GM23338 (cell line): ENCODE measurements around the gene ZRANB2. TPM values are rescaled to one million over a fixed set of nuclear protein-coding genes. Genes with fewer than 3 reads are reported as not detected.

Experiments
- ATAC-seq: fragments of 200-7000 bp; cut with Tn5 transposase; 3 replicates; pipeline ENCODE4 v1.9.1; 2020
- DNase-seq: peaks from one replicate; pipeline ENCODE4 v3.0.0-alpha.2; 2015; ENCODE audit warnings: low spot score
- H2AFZ ChIP-seq: fragments of 200-600 bp; sonication (generic); 2 replicates; pipeline ENCODE4 v1.8.0; 2016; ENCODE audit warnings: antibody characterized with exemption, mild to moderate bottlenecking, moderate library complexity
- H3F3A ChIP-seq: fragments of 200-600 bp; sonication (generic); replicated peaks from 2 replicates; pipeline ENCODE4 v1.8.0; 2017; ENCODE audit warnings: antibody characterized with exemption, mixed run types, low read depth
- H3K27ac ChIP-seq: fragments of 200-600 bp; sonication (generic); 2 replicates; pipeline ENCODE4 v1.6.1; 2016; ENCODE audit warnings: low read depth
- H3K27me3 ChIP-seq: fragments of 200-600 bp; sonication (generic); 2 replicates; pipeline ENCODE4 v1.8.0; 2016; ENCODE audit warnings: mild to moderate bottlenecking, mixed run types, moderate library complexity; ENCODE audit not compliant: insufficient read depth
- H3K36me3 ChIP-seq: fragments of 200-600 bp; sonication (generic); 2 replicates; pipeline ENCODE4 v1.8.0; 2016; ENCODE audit warnings: mild to moderate bottlenecking; ENCODE audit not compliant: insufficient read depth
- H3K4me1 ChIP-seq: fragments of 200-600 bp; sonication (generic); 2 replicates; pipeline ENCODE4 v1.8.0; 2016; ENCODE audit warnings: mild to moderate bottlenecking, moderate library complexity; ENCODE audit not compliant: insufficient read depth
- H3K4me2 ChIP-seq: fragments of 200-600 bp; sonication (generic); 2 replicates; pipeline ENCODE4 v1.7.1; 2017; ENCODE audit warnings: mixed run types
- H3K4me3 ChIP-seq: fragments of 200-600 bp; sonication (generic); 2 replicates; pipeline ENCODE4 v1.6.1; 2016; ENCODE audit warnings: mixed run types
- H3K79me2 ChIP-seq: fragments of 200-600 bp; sonication (generic); replicated peaks from 2 replicates; pipeline ENCODE4 v1.8.0; 2017; ENCODE audit warnings: mild to moderate bottlenecking; ENCODE audit not compliant: insufficient read depth
- H3K9me2 ChIP-seq: fragments of 200-600 bp; sonication (generic); 2 replicates; pipeline ENCODE4 v1.8.0; 2017; ENCODE audit not compliant: insufficient read depth
- H4K20me1 ChIP-seq: fragments of 200-600 bp; sonication (generic); replicated peaks from 2 replicates; pipeline ENCODE4 v1.8.0; 2017; ENCODE audit warnings: mild to moderate bottlenecking; ENCODE audit not compliant: insufficient read depth
- H3K27ac Mint-ChIP-seq: 2 replicates; pipeline ENCODE4 v1.8.0; 2020; ENCODE audit warnings: inconsistent platforms, mild to moderate bottlenecking, moderate library complexity, mixed read lengths
- H3K27me3 Mint-ChIP-seq: 3 replicates; pipeline ENCODE4 v1.8.0; 2022; ENCODE audit warnings: low read depth, mild to moderate bottlenecking, moderate library complexity, mixed read lengths, inconsistent platforms; ENCODE audit not compliant: insufficient read depth, poor library complexity
- H3K36me3 Mint-ChIP-seq: 3 replicates; pipeline ENCODE4 v1.8.0; 2021; ENCODE audit warnings: low read depth, mild to moderate bottlenecking, inconsistent platforms, moderate library complexity, mixed read lengths
- H3K4me1 Mint-ChIP-seq: 3 replicates; pipeline ENCODE4 v1.8.0; 2020; ENCODE audit warnings: mild to moderate bottlenecking, inconsistent platforms, mixed read lengths
- H3K4me3 Mint-ChIP-seq: 3 replicates; pipeline ENCODE4 v1.8.0; 2021; ENCODE audit warnings: moderate library complexity, mild to moderate bottlenecking, inconsistent platforms, mixed read lengths
- H3K9me3 Mint-ChIP-seq: 3 replicates; pipeline ENCODE4 v1.8.0; 2020; ENCODE audit warnings: moderate library complexity, mild to moderate bottlenecking, inconsistent platforms, mixed read lengths
- CREB1 ChIP-seq: fragments of 250-450 bp; sonication (Bioruptor Pico); IDR thresholded peaks from 2 replicates; pipeline ENCODE4 v1.5.0; 2020; ENCODE audit warnings: low read depth, mild to moderate bottlenecking, moderate library complexity
- EZH2 ChIP-seq: fragments of 200-600 bp; sonication (generic); IDR thresholded peaks from one replicate; pipeline ENCODE4 v1.8.0; 2017; ENCODE audit warnings: antibody characterized with exemption, mild to moderate bottlenecking, low read depth; ENCODE audit not compliant: unreplicated experiment
- EZH2phosphoT487 ChIP-seq: fragments of 200-600 bp; sonication (generic); IDR thresholded peaks from one replicate; pipeline ENCODE4 v1.8.1; 2018; ENCODE audit warnings: antibody characterized with exemption; ENCODE audit not compliant: unreplicated experiment
- JUNB ChIP-seq: IDR thresholded peaks from one replicate; pipeline ENCODE4 v1.6.1; 2016; ENCODE audit warnings: antibody characterized with exemption; ENCODE audit not compliant: unreplicated experiment
- NANOG ChIP-seq: IDR thresholded peaks from 2 replicates; pipeline ENCODE4 v1.6.1; 2016; ENCODE audit warnings: antibody characterized with exemption, borderline replicate concordance
- STAT1 ChIP-seq: IDR thresholded peaks from one replicate; pipeline ENCODE4 v1.6.1; 2016; ENCODE audit warnings: antibody characterized with exemption; ENCODE audit not compliant: unreplicated experiment
- ZNF114 ChIP-seq: fragments of 250-450 bp; sonication (Bioruptor Pico); IDR thresholded peaks from 2 replicates; pipeline ENCODE4 v1.5.0; 2020; ENCODE audit warnings: mild to moderate bottlenecking, moderate library complexity
- ZNF331 ChIP-seq: fragments of 250-450 bp; sonication (Bioruptor Pico); IDR thresholded peaks from 2 replicates; pipeline ENCODE4 v1.5.0; 2020; ENCODE audit warnings: low read depth, mild to moderate bottlenecking, moderate library complexity
- polyA plus RNA-seq: library from polyadenylated mRNA; unstranded; fragments of >200 nt; fragmentation: Nextera tagmentation; extraction: Ambion mirVana; gene quantifications from 2 replicates; pipeline ENCODE4 v1.2.1, GENCODE V29; 2016
- total RNA-seq: library from RNA; depleted of rRNA; stranded (reverse); fragments of >200 nt; shearing (Covaris generic); gene quantifications from 2 replicates; pipeline ENCODE4 v1.2.3, GENCODE V29; 2014
- TF ChIP-seq, protein P1 (sequence below): IDR thresholded peaks from one replicate; pipeline ENCODE4 v1.6.1; 2018; ENCODE audit warnings: antibody characterized with exemption; ENCODE audit not compliant: unreplicated experiment
- TF ChIP-seq, protein P2 (sequence below), 2 experiments: fragments of 200-600 bp in 1 of 2; sonication (generic) in 1 of 2; conservative IDR thresholded peaks; 2 replicates each; pipeline versions ENCODE4 v1.5.1 to v1.6.1; 2016 to 2017; ENCODE audit warnings: antibody characterized with exemption in 2 of 2, low read depth in 2 of 2, mild to moderate bottlenecking in 2 of 2, moderate library complexity in 1 of 2

Gene ZRANB2
- total and polyA plus RNA-seq, 2 experiments from 2014 or later, result 84.9 to 170 TPM

DNA sequence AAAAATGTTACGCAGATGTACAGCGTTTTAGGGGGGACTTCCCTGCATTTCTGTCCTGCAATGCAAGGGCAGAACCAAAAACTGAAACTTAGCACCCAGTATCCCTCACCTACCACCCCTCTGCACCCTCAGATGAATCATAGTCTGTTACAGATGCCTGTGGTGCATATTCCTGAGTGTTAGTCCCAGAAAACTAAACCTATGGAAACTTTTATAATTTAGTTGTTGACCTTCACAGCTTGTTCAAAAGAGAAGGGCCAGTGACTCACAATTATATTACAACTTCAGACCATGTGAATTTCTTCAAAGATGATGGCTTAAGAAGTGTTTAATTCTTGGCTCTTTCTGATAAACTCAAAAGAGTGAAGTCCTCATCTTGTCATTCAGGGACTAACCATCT lies 39.0 kb downstream of the ZRANB2 start (continued):
- TF ChIP-seq, protein P1, sequence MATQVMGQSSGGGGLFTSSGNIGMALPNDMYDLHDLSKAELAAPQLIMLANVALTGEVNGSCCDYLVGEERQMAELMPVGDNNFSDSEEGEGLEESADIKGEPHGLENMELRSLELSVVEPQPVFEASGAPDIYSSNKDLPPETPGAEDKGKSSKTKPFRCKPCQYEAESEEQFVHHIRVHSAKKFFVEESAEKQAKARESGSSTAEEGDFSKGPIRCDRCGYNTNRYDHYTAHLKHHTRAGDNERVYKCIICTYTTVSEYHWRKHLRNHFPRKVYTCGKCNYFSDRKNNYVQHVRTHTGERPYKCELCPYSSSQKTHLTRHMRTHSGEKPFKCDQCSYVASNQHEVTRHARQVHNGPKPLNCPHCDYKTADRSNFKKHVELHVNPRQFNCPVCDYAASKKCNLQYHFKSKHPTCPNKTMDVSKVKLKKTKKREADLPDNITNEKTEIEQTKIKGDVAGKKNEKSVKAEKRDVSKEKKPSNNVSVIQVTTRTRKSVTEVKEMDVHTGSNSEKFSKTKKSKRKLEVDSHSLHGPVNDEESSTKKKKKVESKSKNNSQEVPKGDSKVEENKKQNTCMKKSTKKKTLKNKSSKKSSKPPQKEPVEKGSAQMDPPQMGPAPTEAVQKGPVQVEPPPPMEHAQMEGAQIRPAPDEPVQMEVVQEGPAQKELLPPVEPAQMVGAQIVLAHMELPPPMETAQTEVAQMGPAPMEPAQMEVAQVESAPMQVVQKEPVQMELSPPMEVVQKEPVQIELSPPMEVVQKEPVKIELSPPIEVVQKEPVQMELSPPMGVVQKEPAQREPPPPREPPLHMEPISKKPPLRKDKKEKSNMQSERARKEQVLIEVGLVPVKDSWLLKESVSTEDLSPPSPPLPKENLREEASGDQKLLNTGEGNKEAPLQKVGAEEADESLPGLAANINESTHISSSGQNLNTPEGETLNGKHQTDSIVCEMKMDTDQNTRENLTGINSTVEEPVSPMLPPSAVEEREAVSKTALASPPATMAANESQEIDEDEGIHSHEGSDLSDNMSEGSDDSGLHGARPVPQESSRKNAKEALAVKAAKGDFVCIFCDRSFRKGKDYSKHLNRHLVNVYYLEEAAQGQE, result no peak
- TF ChIP-seq NANOG, result no peak

DNA sequence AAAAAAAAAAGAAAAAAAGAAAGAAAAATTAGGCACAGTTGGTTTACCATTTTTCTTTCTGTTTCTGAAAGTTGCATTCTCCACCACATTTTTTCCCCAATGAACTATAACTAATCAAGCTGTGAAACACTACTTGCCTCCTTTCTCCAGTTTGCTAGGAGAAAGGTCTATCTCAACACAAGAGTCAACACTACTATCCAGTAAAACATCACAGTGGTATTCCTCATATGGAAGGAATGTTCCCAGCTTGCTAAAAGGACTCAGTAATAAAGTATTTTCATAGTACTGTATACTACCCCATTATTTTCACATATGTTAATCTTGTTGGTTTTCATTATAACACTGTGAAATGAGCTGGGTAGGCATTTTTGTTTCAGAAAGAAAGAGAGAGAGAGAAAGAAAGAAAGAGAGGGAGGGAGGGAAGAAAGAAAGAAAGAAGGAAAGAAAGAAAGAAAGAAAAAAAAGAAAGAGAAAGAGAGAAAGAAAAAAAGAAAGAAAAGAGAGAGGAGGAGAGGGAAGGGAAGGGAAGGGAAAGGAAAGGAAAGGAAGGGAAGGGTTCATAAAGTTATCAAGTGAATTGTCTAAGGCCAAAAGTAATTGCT lies 41.1 kb downstream of the ZRANB2 start:
- no peaks in the 10 kb centered on the region for H3K27me3 ChIP-seq
- H2AFZ ChIP-seq, result no peak overlapping the region
- Mint-ChIP-seq H3K27ac (no peak overlapping the region), H3K36me3 (no peaks in the 10 kb centered on the region), H3K27me3 (no peaks in the 10 kb centered on the region), H3K4me3 (no peak overlapping the region), H3K9me3 (no peaks in the 10 kb centered on the region), H3K4me1 (no peaks in the 10 kb centered on the region)
- 0 out of 2 replicates have a peak, but pooled peaks cover 2% of the 10 kb centered on the region for H3K9me2 ChIP-seq
- ATAC-seq (no peak), DNase-seq (no peak)
- no peak overlapping the region for H3K4me3 ChIP-seq
- H4K20me1 ChIP-seq, result no peaks in the 10 kb centered on the region
- no peak overlapping the region for H3K27ac ChIP-seq
- H3K79me2 ChIP-seq, result no peaks in the 10 kb centered on the region
- H3K4me2 ChIP-seq, result no peak overlapping the region
- no peaks in the 10 kb centered on the region for H3K36me3 ChIP-seq
- H3K4me1 ChIP-seq, result no peaks in the 10 kb centered on the region
- H3F3A ChIP-seq, result no peaks in the 10 kb centered on the region
- TF ChIP-seq, protein P1, result no peak
- no peak for TF ChIP-seq STAT1
- TF ChIP-seq, protein P2, sequence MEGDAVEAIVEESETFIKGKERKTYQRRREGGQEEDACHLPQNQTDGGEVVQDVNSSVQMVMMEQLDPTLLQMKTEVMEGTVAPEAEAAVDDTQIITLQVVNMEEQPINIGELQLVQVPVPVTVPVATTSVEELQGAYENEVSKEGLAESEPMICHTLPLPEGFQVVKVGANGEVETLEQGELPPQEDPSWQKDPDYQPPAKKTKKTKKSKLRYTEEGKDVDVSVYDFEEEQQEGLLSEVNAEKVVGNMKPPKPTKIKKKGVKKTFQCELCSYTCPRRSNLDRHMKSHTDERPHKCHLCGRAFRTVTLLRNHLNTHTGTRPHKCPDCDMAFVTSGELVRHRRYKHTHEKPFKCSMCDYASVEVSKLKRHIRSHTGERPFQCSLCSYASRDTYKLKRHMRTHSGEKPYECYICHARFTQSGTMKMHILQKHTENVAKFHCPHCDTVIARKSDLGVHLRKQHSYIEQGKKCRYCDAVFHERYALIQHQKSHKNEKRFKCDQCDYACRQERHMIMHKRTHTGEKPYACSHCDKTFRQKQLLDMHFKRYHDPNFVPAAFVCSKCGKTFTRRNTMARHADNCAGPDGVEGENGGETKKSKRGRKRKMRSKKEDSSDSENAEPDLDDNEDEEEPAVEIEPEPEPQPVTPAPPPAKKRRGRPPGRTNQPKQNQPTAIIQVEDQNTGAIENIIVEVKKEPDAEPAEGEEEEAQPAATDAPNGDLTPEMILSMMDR (conservative IDR thresholded peaks at IDR 0.05; ENCODE audit: low read depth in 2 of 2), result no peak
- no peak for TF ChIP-seq CREB1
- no peak for TF ChIP-seq EZH2
- TF ChIP-seq JUNB, result no peak
- TF ChIP-seq EZH2phosphoT487, result no peak
- TF ChIP-seq ZNF114 (CRISPR knock-in tag), result no peak
- TF ChIP-seq ZNF331 (CRISPR knock-in tag), result no peak
